GM18867 (cell line): ENCODE results near the gene TMEM203.

ENCODE experiments used
- ATAC-seq: cut with Tn5 transposase; IDR thresholded peaks from one replicate; pipeline ENCODE4 v1.9.1; 2021; ENCODE audit warnings: mild to moderate bottlenecking, moderate library complexity; ENCODE audit not compliant: unreplicated experiment

The TMEM203 gene

DNA sequence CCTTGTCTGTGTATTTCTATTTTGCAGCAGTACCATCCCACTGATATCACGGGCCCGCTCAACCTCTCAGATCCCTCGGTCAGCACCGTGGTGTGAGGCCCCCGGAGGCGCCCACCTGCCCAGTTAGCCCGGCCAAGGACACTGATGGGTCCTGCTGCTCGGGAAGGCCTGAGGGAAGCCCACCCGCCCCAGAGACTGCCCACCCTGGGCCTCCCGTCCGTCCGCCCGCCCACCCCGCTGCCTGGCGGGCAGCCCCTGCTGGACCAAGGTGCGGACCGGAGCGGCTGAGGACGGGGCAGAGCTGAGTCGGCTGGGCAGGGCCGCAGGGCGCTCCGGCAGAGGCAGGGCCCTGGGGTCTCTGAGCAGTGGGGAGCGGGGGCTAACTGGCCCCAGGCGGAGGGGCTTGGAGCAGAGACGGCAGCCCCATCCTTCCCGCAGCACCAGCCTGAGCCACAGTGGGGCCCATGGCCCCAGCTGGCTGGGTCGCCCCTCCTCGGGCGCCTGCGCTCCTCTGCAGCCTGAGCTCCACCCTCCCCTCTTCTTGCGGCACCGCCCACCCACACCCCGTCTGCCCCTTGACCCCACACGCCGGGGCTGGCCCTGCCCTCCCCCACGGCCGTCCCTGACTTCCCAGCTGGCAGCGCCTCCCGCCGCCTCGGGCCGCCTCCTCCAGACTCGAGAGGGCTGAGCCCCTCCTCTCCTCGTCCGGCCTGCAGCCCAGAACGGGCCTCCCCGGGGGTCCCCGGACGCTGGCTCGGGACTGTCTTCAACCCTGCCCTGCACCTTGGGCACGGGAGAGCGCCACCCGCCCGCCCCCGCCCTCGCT, 37.5 kb downstream of the TMEM203 start:
- ATAC-seq, result no peak

GRCh38 chr9:137167277-137167746, 38.1 kb downstream of the TMEM203 start:
- ATAC-seq, result no peak

- ATAC-seq, result no peak
Observed at GRCh38 chr9:137166380-137167229, 38.8 kb downstream of the TMEM203 start.

- no peak for ATAC-seq
Observed at GRCh38 chr9:137165250-137165836, 40.1 kb downstream of the TMEM203 start.

DNA sequence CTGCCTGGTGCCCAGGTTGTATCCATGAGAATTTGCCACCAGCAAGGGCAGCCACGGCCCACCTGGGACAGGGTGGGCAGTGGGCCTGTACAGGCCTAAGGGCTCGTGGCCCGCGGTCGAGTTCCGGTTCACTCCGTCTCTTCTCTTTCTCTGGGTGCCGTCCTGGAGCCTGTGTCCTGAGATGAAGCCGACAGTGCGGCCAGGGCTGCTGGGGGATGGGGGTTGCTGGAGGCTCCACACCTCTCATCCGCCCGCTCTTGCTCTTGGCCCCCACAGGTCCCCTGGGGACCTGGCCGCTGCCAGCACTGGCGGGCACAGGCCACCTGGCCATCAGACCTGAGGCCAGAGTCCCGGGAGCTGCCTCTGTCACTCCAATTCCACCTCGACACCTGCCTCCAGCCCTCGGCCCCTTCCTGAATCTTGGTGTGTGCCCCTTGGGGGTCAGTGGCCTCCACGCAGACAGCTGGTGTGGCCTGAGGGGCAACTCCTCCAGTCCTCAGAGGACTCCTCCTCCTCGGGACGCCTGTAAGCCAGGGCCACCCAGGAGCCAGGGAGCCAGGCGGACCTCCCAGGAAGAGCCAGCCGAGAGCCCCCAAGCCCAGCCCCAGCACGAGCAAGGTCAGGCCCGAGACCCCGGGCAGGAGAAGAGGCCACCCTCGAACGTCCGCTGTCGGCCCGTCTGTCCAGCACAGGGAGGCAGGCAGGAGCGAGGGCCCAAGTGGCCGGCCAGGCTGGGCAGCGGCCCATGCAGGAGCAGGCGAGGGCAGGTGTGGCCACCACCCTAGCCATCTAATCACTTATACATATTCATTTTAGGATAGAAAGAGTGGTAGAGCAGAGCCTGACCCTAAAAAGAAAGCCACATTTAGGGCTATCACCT, 40.8 kb downstream of the TMEM203 start:
- no peak for ATAC-seq

GRCh38 chr9:137163805-137164204, 41.6 kb downstream of the TMEM203 start:
- ATAC-seq, result no peak

DNA sequence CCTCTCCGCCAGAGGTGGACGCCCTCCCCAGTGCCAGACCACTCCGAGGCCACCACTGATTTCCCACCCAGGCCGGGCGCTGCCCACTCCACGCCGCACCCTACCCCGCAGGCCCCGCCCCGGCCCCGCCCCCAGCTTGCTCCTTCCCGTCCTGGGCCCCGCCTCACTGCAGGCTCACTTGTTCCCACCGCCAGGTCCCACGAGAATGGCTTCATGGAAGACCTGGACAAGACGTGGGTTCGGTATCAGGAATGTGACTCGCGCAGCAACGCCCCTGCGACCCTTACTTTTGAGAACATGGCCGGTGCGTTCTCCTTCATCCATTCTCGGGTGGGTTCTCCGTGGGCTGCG, 42.1 kb downstream of the TMEM203 start:
- ATAC-seq, result no peak

DNA sequence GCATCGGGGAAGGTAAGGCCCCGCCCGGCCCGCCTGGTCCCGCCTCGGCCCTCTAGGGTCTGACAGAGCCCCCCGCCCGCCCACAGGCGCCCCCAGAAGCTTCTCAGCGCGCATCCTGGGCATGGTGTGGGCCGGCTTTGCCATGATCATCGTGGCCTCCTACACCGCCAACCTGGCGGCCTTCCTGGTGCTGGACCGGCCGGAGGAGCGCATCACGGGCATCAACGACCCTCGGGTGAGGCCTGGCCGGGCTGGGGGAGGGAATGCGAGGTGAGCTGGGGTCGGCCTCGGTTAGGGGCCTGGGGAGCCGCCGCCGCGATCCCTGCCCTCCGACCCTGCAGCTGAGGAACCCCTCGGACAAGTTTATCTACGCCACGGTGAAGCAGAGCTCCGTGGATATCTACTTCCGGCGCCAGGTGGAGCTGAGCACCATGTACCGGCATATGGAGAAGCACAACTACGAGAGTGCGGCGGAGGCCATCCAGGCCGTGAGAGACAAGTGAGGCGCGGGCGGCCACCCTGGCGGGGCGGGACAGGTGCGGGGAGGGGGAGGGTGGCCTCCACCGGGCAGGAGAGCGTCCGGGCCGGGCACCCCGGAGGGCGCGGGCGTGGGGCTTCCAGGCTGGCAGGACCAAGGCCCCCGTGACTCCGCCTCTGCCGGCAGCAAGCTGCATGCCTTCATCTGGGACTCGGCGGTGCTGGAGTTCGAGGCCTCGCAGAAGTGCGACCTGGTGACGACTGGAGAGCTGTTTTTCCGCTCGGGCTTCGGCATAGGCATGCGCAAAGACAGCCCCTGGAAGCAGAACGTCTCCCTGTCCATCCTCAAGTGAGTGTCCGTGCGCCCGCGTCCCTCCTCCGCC, 42.7 kb downstream of the TMEM203 start:
- no peak for ATAC-seq

GRCh38 chr9:137161558-137162486, 43.6 kb downstream of the TMEM203 start:
- no peak for ATAC-seq

GRCh38 chr9:137160716-137161557, 44.5 kb downstream of the TMEM203 start:
- no peak for ATAC-seq

DNA sequence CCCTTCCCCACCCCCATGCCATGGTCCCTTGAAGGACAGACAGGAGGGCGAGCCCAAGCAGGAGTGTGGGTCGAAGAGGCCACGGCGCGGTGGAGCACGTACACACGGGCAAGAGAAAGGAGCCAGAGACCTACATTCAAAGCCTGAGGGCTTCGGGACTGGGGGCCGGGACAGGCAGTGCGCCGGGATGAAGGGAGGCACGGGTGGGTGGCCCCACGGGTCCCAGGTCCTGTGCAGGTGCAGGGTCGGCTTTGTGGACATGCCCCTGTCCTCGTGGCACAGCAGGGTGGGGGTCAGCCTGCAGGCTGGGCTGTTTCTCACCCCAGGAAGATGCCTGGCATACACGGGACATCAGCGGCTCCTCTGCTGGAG, 45.4 kb downstream of the TMEM203 start:
- ATAC-seq, result no peak

DNA sequence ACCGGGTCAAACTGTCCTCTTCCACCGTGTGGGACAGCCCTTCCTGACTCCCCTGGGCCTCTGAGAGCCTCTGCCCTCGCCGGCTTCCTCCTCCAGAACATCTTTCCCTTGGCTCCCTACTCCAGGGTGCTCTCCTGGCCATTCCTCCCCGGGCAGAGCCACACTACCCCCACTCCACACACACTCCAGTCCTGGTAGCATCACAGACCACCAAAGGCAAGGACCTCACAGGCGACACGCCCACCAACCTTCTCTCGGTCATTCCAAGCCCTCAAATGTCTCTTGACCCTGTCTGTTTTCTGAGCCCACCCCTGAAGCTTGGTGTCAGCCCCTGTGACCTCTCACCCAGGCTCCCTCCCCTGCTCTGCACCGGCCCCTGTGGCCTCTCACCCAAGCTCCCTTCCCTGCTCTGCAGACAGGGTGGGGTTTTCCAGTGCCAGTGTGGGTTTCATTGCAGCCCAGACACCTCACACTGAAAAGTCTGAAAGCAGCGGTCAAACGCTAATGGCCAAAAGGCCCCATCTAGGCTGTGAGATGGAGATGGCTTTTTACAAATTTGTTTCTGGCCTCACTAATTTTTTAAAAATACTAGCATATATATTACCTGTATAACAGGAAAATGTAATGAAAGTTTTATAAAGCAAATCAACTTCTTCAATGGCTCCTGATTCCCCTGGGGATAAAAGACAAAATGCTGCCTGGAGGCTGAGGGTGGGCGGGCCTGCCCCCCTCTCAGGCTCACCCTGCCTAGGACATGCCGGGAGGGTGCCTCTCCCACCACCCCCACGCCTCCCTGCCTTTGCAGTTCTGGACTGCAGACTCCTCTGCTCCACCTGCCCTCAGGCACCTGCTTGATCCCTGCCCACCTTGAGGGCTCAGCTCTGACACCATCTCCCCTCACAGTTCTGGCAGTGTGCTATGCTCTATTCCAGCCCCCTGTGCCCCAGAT, 46.1 kb downstream of the TMEM203 start:
- ATAC-seq, result no peak

DNA sequence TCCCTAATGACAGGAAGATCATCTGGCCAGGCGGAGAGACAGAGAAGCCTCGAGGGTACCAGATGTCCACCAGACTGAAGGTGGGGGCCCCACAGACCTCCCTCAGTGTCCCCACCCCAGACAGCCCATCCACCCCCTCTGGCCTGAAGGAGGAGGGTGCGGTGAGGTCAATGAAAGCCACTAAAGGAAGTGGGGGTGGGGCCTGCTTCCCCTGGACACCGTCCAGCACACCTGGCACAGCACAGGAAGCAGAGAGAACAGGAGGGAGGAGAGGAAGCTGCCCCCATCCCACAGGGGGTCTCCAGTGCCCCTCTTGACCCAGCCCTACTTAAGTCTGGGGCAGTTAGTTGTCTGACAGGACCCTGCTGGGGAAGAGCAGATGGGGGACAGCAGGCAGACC, 46.8 kb downstream of the TMEM203 start:
- no peak for ATAC-seq

DNA sequence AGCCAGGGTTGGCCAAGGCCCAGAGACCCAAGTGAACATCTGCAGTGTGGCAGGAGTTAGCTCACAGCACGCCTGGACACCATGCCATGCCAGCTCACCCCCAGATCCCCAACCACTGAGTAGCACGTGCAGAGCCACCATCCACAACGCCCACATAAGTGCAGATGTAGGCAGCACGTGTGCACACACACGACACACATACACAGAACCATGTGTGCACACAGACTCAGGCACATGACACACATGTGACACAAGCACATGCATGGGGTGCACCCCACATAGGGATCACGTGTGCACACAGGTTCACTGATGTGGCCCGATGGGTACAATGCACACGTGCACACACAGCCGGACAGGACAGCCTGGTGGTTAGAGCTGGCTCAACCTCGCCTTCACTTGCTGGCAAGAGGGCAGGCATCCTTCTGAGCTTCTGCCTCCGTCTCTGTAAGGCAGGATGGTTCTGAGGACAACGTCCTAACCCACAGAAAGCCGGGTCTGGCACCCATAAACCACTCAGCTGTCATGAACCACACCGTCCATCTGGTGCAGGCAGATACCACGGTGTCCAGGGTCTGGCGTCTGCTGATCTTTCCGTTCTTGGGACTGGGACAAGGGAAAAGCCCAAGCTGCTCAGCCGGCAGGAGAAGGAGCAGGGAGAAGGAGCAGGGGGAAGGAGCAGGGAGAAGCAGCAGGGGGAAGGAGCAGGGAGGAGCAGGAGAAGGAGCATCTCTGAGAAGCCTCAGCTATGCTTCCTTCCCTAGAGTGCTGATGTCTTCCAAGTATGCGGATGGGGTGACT, 47.6 kb downstream of the TMEM203 start:
- ATAC-seq, result no peak

DNA sequence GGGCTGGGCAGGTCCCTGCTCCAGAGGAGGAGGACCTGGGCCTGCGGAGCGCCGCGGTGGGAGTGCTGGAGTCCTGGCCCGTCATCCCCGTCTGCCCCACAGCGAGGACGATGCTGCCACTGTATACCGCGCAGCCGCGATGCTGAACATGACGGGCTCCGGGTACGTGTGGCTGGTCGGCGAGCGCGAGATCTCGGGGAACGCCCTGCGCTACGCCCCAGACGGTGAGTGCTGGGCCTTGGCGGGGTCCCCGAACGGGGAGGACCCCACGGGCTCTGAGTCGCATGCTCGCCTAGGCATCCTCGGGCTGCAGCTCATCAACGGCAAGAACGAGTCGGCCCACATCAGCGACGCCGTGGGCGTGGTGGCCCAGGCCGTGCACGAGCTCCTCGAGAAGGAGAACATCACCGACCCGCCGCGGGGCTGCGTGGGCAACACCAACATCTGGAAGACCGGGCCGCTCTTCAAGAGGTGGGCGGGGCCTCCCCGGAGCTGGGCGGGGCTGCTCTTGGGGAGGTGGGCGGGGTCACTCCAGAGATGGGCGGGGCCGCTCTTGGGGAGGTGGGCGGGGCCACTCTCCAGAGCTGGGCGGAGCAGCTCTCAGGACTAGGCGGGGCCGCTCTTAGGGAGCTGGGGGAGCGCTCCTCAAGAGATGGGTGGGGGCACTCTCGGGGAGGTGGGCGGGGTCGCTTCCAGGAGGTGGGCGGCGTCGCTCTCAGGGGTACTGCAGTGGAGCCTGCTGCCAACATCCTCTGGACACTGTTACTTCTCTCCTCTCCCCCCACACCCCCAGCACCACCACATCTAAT, 48.7 kb downstream of the TMEM203 start:
- no peak for ATAC-seq
